Inflammatory macrophage treated with lipopolysaccharide for 4 hours (primary cell): ENCODE measurements around the gene SYT8.

ENCODE experiments used
- DNase-seq: peaks from one replicate; pipeline ENCODE4 v3.0.0-alpha.2; 2020

The SYT8 gene

DNA sequence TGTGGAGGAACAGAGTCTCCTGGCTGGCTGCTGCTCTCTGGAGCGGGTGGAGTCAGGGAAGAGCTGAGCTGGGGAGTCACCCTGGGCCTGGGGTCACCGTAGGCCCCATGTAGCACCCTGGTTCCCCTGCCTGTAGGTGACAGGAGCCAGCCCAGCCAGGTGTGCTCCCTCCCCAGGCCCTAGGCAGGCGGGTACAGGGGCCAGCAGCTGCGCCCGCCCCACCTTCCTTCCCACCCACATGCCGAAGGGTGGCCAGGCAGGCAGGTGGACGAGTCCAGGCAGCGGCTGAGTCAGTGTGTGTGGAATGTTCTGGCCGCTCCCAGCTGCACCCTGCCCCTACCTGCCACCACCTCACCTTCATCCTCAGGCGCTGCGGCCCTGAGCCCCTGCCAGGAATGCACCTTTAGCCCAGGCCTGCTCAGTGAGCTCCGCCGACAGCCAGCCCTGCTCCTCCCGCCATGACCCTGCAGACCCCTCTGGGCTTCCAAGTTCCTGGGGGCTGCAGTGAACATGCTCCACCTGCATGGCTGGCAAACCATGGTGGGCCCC is 654 bp upstream of the SYT8 start:
- no peak for DNase-seq

DNA sequence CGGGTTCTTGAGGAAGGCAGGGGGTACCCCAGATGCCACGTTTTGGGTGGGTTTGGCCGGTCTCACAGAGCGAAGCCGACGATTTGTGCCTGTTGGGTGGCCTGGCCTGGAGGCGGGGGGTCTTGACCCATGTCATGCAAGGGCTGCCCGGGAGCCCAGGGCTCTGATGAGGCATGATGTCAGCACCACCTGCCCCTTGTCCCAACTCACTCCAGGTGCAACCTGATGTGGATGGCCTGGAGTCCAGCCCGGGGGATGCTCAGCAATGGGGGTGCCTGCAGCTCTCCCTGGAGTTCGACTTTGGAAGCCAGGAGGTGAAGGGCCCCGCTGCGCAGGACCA is 851 bp downstream of the SYT8 start:
- DNase-seq, result no peak

DNA sequence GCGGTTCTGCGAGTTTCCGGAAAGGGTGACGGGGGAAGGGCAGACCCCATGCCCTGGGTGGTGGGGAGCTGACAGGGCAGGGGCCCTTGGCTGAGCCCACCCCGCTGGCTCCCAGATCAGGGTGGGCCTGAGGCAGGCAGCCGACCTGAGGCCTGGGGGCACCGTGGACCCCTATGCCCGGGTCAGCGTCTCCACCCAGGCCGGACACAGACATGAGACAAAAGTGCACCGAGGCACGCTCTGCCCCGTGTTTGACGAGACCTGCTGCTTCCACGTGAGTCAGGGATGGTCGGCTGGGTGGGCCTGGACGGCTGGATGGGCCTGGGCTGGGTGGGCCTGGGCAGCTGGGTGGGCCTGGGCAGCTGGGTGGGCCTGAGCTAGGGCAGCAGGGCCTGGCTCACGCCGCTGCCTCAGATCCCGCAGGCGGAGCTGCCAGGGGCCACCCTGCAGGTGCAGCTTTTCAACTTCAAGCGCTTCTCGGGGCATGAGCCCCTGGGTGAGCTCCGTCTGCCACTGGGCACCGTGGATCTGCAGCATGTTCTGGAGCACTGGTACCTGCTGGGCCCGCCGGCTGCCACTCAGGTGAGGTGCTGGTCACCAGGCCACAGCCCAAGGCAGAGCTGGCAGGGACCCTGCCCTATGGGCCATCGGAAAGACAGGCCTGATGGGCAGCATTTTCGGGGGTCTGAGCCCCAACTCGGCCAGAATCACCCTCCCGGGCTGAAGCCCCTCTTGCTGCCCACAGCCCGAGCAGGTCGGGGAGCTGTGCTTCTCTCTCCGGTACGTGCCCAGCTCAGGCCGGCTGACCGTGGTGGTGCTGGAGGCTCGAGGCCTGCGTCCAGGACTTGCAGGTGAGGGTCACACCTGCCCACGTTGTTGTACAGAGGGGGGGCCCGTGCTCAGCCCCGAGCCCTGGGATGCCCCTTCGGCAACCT is 1.5 kb downstream of the SYT8 start:
- DNase-seq, result no peak

DNA sequence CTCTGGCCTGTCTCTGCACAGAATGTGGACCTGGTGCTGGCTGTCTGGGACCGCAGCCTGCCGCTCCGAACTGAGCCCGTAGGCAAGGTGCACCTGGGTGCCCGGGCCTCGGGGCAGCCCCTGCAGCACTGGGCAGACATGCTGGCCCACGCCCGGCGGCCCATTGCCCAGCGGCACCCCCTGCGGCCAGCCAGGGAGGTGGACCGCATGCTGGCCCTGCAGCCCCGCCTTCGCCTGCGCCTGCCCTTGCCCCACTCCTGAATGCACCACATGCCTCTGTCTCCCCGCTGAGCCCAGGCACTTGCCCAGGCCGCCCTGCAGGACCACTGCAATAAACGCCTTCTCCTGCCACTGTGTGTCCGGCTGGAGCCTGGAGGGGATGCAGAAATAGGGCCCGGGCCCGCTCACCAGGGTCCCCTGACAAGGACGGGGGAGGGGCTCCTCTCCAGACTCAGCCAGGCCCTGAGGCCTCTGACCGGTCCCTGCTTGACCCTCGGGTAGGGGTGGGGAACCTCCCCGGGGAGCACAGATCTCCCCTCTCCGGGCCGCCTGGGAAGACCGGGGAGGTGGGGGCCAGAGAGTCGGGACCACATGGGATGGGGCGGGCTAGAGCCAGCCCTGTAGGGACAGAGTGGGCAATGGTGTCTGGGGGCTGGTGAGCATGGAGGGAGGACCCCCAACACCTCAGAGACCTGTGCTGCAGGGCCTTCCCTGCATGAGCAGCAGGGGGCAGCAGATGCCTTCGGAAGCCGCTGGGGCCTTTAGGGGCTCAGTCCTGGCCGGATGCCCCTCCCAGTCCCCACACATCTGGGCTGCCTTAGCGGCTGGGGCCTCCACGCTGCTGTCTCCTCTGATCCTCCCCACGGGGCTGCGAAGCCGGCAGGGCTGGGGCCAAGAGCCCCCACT is 2.6 kb downstream of the SYT8 start:
- peak; percentile 53 for DNase-seq

DNA sequence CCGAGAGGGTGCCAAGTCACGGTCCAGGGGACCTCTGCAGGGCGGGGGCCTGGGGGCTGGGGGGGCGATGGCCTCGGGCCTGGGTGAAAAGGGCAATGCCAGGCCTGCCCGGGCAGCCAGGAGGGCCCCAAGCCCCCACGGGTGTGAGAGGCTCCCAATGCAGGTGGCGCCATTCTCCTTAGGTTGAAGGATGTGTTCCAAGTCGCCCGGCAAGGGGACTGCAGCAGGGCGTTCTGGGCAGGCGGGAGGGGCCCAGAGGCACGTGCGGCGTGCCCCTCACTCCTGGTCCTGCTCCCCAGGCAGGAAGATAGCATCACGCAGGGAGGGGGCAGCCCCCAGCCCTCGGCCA is 3.3 kb downstream of the SYT8 start:
- DNase-seq, result no peak

DNA sequence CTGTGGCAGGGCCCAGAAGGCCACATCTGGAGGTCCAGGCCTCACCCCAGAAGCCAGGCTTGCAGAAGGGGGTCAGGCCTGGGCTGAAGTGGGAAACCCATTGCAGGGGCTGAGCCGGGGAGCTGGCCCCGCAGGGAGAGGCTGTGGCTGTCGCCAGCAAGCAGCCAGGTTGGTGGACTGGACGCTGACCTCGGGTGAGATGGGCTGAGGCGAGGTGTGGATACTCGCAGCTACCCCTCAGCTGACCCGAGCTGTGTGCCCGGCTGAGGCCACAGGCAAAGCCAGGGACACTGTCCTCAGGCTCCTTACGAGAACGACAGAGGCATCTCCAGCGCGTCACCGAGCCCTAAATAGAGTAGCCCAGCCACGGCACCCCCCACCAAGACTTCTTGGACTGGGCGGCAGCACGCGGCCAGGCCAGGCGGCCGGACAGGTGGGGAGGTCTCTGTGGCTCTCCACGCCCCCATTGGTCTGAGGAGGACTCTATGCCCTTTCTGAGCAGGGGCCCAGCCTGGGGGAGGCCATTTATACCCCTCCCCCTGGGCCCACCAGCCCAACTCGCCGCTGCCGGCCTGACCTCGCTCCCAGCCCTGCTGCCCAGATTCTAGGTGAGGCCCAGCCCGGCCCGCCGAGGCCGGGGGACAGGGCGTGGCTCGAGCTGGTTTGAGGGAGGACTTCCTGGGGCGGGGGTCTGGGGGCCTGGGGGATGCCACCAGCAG is 3.8 kb downstream of the SYT8 start, which contains the start of gene TNNI2:
TSS of gene TNNI2 (plus strand) at position 556 of the 719 bp plus-strand sequence. CDS start 716 bp downstream, outside the sequence.
- no peak for DNase-seq

DNA sequence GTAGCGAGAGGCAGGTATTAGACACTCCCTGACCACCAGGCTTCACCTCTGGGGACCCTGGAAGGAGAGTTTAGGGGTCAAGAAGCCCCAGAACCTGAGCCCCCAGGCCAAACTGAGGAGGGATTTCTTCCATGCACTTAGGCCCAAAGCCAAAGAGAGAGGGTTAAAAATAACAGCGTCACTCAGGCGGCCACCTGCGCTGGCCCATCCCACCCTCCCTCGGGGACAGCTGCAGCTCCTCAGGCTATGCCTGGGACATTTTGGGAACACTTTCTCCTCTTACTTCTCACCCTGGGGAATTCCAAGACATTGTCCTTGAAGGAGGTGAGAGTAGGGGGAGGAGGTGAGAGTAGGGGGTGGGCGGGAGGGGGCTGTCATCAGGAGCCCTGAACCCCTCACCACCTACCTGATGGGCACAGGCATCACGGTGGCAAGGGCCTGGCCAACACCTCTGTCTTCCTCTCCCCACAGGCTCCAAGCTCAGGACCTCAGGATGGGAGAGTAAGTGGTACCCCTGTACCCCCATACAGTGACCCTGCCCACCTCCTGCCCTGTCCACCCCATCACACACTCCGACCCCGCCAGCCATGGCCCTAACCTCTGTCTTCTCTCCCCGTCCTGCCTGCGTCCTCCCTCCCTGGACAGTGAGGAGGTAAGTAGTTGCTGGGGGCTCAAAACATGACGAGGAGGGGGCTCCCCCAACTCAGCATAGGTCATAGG is 4.6 kb downstream of the SYT8 start:
- DNase-seq, result no peak

DNA sequence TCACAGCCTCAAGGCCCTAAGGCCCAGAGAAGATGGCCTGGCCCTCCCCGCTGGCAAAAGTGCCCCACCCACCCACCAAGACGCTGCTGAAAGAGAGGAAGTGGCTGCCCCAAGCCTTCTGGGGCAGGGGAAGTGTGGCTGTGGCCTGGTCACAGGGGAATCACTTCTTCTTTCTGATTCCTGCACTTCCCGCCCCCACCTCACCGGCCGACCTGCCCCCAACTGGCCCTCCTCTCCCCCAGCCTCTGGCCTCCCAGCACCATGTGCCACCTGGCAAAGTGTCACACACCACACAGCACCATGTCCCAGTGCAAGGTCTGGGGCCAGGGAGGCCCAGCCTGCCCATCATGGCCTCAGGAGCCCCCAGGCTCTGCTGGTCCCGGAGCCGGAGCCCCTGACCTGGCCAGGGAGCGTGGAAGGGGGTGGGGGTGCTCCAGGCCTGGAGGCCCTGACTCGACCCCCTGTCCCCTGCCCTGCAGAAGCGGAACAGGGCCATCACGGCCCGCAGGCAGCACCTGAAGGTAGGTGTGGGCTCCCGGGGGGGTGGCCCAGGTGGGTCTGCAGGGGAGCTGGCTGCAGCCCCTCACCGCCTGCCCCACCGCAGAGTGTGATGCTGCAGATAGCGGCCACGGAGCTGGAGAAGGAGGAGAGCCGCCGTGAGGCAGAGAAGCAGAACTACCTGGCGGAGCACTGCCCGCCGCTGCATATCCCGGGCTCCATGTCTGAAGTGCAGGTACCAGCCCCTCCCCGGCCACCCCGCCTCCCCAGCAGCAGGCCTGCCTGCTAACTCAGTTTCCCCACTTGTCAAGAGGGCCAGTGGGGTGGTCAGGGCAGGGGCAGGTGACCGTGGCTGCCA is 5.4 kb downstream of the SYT8 start:
- peak; percentile 93 for DNase-seq

DNA sequence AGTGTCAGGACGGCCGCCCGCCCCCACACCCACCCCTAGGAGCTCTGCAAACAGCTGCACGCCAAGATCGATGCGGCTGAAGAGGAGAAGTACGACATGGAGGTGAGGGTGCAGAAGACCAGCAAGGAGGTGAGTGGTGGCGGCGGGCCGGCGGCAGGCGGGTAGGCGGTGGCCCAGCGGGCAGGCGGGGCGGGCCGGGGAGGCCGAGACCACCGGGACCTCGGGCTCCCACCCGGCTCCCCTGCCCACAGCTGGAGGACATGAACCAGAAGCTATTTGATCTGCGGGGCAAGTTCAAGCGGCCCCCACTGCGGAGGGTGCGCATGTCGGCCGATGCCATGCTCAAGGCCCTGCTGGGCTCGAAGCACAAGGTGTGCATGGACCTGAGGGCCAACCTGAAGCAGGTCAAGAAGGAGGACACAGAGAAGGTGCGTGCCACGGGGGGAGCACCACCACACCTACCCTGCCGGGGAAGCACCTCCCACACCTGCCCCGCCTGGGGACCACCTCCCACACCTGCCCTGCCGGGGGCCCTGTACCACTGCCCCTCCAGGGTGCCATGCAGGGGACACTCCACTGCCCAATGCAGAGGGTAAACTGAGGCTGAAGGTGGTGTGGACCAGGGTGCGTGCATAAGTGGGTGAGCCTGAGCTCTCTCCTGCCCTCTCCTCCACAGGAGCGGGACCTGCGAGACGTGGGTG is 6.1 kb downstream of the SYT8 start:
- no peak for DNase-seq

DNA sequence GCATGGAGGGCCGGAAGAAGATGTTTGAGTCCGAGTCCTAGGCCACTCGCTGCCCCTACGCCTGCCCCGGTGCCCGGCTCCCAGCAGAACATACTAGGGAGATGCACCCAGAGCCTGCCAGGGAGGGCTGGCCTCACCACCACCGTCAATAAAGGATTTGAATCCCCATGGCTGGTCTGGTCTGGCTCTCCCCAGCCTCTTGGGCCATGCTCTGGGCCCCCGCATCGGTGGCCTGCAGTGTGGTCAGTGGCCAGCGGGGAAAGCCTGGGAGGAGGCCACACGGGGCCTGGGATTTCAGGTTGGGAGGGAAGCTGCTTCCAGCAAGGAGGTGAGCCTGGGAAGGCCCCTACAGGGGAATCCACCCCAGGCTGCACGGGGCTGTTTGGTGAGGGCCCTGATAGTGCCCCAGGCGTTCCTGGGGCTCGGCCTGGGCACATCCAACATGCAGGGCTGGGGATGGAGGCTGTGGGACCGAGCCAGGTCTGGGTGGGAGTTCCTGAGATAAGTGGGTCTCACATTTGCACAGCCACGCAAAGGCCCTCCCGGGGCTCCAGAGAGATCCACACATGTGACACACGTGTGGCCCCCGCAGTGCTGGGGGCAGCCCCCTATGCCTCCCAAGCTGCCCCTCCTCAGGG is 6.8 kb downstream of the SYT8 start:
- DNase-seq, result no peak

DNA sequence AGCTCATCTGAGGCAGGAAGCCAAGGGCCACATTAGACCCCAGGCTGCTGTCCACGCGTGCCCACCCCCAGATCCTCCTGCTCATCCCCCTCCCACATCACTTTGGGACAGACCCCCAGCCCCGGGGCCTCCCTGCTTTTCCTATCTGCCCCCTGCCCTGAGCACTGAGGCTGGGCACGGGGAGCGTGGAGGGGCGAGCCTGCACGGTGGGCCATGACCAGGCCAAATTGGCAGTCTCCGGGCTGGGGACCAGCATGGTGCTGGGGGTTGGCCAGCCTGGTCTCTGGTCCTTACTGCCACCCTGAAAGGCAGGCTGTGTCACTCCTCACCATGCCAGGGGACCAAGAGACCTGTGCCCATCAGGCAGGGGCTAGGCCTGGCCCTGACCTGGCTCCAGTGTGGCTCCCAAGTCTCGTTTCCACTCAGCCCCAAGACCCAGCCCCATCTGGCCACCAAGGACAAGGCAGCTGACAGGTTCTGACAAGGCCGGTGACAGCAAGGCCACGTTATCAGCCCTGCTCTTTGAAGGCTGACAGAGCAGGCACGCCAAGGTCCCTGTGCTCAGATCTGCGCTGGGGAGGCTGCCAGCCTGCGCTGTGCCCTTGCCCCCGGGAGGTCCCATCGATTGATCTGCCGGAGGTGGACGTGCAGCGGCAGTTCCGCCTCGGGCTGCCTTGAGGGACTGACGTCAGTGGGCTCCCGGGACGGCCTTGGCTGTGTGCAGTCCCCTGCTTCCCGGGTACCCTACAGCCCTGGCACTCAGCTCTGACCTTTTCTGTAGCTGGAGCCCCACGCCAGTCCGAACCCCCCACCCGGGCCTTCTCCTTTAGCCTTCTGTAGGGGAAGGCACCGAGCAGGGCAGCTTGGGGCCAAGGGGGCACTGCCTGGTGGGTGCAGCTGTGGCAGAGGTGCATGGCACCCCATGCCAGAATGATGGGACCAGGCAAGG is 7.6 kb downstream of the SYT8 start:
- no peak for DNase-seq

DNA sequence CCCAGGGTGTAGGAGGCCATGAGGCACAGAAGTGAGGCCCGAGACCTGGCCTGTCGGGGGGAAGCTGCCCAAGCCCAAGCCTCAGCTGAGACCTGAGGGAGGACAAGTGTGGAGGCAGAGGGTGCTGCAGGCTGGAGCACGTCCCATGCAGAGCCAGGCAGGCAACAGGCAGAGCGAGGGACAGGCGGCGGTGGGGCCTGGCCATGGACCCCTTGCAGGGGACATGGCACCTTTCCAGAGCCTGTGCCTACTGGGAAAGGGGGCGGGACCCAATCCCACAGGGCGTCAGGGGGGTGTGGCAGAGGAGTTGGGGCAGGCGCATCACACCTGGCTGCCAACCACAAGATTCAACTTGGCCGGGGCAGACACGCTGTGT is 8.3 kb downstream of the SYT8 start:
- no peak for DNase-seq

DNA sequence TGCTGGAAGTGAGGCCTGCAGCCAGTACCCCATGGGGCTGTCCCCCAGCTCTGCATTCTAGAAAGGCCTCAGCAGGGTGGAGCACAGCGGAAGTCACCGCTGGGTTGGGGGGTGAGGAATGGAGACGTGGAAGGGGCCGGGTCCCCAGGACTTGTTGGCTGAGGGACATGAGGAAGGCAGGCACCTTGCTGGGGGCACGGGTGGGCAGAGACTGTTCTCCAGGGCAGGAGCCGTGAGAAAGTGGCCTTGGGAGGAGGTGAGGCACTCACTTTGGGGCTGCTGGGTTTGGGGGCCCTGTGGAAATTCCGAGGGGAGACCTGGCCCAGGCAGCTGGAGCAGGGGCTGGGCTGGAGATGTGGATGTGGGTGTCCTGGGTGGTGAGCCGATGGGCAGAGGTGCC is 9.0 kb downstream of the SYT8 start:
- no peak for DNase-seq

DNA sequence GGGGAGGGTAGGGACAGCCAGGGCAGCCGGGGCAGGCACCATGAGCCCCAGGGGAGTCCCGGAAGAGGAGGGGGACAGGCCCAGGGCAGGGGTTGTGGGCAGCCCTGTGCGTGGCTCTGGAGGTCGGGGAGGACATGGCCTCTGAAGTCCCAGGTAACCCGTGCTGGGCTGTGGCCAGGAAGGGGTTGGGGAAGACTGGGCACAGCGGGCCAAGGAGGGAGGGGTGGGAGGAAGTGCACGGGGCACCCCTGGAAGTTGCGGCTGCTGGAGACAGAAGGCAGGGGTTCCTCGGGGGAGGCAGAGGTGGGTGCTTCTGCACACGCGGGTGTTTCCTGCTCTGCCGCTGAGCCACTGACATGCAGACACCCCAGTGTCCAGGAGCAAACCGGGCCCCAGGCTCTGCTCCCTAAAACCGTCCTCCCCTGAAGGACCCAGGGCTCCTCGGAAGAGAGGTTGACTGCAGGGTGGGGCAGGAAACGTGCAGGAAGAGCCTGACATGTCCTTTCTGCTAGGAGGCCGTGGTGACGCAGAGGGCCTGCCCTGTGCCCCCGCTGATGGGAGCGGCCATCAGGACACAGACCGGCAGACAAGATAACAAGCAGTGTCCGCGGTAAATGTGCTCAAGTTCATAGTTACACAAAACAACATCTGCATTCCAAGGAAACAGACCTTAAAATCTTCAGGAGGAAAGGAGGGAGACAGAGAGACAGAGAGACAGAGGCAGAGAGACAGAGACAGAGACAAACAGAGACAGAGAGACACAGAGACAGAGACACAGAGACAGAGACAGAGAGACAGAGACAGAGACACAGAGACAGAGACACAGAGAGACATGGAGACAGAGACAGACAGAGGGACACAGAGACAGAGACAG is 9.7 kb downstream of the SYT8 start:
- peak; percentile 72 for DNase-seq

DNA sequence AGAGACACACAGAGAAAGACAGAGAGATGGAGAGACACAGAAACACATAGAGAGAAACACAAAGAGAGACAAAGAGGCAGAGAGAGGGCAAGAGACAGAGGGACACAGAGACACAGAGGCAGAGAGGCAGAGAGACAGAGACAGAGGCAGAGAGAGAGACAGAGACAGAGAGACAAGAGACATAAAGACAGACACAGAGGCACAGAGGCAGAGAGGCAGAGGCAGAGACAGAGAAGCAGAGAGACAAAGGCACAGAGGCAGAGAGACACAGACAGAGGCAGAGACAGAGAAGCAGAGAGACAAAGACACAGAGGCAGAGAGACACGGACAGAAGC is 10.3 kb downstream of the SYT8 start:
- no peak for DNase-seq

DNA sequence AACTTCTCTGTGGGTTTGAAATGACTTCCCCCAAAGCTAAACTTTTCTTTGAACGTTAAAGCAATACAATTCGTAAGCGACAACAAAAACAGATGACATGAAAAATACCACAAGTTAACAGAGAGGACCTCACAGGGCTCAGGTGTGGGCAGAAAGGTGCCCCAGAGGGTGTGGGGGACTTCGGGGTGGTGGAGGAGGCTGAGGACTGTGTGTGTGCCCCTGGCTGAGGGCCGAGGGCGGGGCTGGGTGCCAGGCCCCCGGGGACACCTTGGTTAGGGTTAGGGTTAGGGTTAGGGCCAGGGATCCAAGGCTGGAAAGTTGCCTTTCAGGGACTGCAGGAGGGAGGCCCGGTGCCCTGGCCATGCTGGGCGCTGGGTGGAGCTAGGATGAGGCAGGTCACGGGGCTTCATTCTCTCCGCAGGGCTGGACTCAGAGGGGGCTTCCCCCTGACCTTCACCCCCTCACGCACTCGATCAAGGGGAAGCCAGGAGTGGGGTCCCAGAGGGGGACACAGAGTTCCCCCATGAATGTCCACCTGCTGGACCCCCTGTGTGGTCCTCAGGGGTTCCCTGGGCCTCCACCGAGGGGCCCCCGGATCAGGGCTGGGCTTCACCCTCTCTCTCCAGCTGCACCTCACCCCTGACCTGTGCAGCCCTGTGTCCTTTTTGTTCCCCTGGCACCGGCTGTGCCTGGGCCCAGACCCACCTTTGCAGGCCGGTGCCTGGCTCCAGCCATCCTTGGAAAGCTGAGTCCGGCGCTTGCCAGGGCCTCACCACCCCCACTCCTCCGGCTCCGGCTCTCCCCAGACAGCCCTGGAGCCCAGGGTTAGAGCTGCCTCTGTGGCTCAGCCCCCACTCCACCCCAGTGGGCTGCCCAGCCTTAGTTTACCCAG is 11.0 kb downstream of the SYT8 start:
- no peak for DNase-seq

DNA sequence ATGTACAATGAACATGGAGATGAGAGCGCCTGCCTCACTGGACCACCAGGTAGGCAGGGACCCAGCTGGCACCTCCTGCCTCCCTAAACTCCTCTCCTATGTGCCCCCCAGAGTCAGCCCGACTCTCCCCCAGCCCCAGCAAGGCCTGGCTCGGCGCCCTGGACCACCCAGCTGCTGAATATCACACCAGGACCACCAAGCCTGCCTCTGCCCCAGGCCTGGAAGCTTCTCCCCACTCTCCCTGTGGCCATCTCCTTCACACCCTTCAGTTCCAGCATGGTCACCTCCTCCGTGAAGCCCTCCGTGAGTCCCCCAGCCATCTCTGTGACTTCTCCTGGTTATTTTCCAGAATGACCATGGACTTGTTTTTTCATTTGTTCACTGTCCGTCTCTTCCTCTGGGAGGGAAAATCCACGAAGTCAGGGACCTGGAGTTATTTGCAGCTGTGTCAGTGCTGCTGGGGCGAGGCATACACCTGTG is 11.7 kb downstream of the SYT8 start:
- no peak for DNase-seq
